A673 (cell line): Measurements from ENCODE around the gene TTC1. TPM values are rescaled to one million over a fixed set of nuclear protein-coding genes. Genes with fewer than 3 reads are reported as not detected.

Source experiments
- BruUV-seq: library from RNA; stranded (reverse); fragments of 400-500 nt; replicated peaks from 2 replicates; lab custom pipeline; 2021; lab: Mats Ljungman, UMichigan
- CTCF ChIA-PET: fragments of 300-600 bp; sonication (Branson Sonifier 250); formaldehyde crosslinking; loops from one replicate; lab custom pipeline; 2022; ENCODE audit warnings: antibody characterized with exemption; lab: Charles Lee
- POLR2A ChIA-PET: fragments of 300-600 bp; sonication (Branson Sonifier 250); formaldehyde crosslinking; loops from one replicate; lab custom pipeline; 2022; ENCODE audit warnings: antibody characterized with exemption; ENCODE audit not compliant: low non-redundant PET; lab: Charles Lee
- DNase-seq: peaks from one replicate; pipeline ENCODE4 v3.0.0-alpha.2; 2015; ENCODE audit warnings: low spot score
- H3K27ac ChIP-seq: fragments of 200-600 bp; sonication (generic); 2 replicates; pipeline ENCODE4 v1.5.1; 2016; ENCODE audit warnings: mixed run types, low read depth, mild to moderate bottlenecking, mixed read lengths, antibody characterized with exemption, low read length; ENCODE audit not compliant: poor library complexity, severe bottlenecking
- H3K27me3 ChIP-seq: fragments of 200-600 bp; sonication (generic); replicated peaks from 2 replicates; pipeline ENCODE4 v1.6.1; 2017; ENCODE audit warnings: mixed run types, low read depth, mild to moderate bottlenecking, mixed read lengths, antibody characterized with exemption, low read length; ENCODE audit not compliant: insufficient read depth, poor library complexity
- H3K36me3 ChIP-seq: fragments of 200-600 bp; sonication (generic); 2 replicates; pipeline ENCODE4 v1.6.1; 2016; ENCODE audit warnings: mixed run types, mild to moderate bottlenecking, mixed read lengths, antibody characterized with exemption, low read length; ENCODE audit not compliant: insufficient read depth, poor library complexity, severe bottlenecking
- H3K4me1 ChIP-seq: fragments of 200-600 bp; sonication (generic); 2 replicates; pipeline ENCODE4 v1.6.1; 2017; ENCODE audit warnings: mixed run types, mild to moderate bottlenecking, mixed read lengths, antibody characterized with exemption, low read length; ENCODE audit not compliant: insufficient read depth, poor library complexity, severe bottlenecking
- H3K4me3 ChIP-seq: fragments of 200-600 bp; sonication (generic); 2 replicates; pipeline ENCODE4 v1.5.1; 2016; ENCODE audit warnings: low read depth, mixed run types, mild to moderate bottlenecking, mixed read lengths, low read length; ENCODE audit not compliant: poor library complexity, severe bottlenecking
- H3K9me3 ChIP-seq: fragments of 200-600 bp; sonication (generic); 2 replicates; pipeline ENCODE4 v1.6.1; 2016; ENCODE audit warnings: mixed run types, low read depth, mild to moderate bottlenecking, mixed read lengths, antibody characterized with exemption, low read length; ENCODE audit not compliant: poor library complexity, severe bottlenecking
- EZH2 ChIP-seq: fragments of 200-600 bp; sonication (generic); IDR thresholded peaks from 2 replicates; pipeline ENCODE4 v1.6.1; 2017; ENCODE audit warnings: borderline replicate concordance, low read depth, mild to moderate bottlenecking, mixed read lengths, antibody characterized with exemption, low read length; ENCODE audit not compliant: poor library complexity, severe bottlenecking
- intact Hi-C: fragments of 100-400 bp; cut with micrococcal nuclease; formaldehyde crosslinking; loops from one replicate; pipeline ENCODE4 v1.10.0; 2022; ENCODE audit not compliant: unreplicated experiment
- total RNA-seq: library from RNA; stranded (reverse); gene quantifications from 2 replicates; pipeline ENCODE4 v1.2.3, GENCODE V29; 2021
- TF ChIP-seq, protein P1 (sequence below): fragments of 300-800, 200-600 bp; sonication (generic); conservative IDR thresholded peaks from 2 replicates; pipeline ENCODE4 v1.5.1; 2017; ENCODE audit warnings: low read depth, mild to moderate bottlenecking, antibody characterized with exemption, low read length, moderate library complexity, mixed read lengths

Gene TTC1
- total RNA-seq, 1 experiment from 2014 or later, result 66.5 TPM

DNA sequence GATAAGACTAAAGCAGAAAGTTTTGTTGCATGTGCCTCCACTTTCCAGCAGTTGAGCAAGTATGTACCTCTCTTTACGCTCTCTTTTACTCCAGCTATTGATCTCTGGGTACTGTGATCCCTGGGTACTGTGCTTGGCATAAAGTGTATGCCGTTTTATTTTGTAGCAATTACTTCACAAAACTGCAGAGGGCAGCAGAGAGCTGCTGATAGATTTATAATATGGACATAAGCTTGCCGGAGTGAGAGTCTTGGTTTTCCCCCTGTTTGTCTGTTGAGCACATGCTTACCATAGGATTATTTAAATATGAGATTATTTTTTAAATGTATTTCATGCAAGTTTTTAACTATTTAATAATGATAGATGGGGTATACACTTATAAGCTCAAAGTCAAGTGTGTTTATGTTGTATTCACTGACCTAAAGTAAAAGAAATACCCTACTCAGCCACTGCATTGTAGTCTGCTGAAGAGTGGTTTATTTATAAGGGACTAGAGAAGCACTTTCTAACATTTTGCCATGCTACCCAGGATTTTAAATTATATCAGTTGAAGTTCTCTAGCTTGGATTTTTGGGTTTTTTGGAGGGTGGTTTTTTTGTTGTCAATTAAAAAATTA lies 13.0 kb downstream of the TTC1 start:
- ChIA-PET POLR2A (interaction anchor here (0.7 kb wide), 2 partner anchors 354 to 373 kb away, joined by 3 read pairs; no protein-coding TSS in a partner anchor), CTCF (interaction anchor here (0.6 to 1.7 kb wide), 9 partner anchors 8 to 417 kb away, joined by 3 to 22 read pairs (median 3); partner anchors contain the start of genes PWWP2A and TTC1)
- H3K27ac ChIP-seq, result no peak overlapping the region
- H3K4me1 ChIP-seq, result peaks cover 31% of the 10 kb centered on the region
- TF ChIP-seq EZH2, result no peak
- TF ChIP-seq, protein P1, sequence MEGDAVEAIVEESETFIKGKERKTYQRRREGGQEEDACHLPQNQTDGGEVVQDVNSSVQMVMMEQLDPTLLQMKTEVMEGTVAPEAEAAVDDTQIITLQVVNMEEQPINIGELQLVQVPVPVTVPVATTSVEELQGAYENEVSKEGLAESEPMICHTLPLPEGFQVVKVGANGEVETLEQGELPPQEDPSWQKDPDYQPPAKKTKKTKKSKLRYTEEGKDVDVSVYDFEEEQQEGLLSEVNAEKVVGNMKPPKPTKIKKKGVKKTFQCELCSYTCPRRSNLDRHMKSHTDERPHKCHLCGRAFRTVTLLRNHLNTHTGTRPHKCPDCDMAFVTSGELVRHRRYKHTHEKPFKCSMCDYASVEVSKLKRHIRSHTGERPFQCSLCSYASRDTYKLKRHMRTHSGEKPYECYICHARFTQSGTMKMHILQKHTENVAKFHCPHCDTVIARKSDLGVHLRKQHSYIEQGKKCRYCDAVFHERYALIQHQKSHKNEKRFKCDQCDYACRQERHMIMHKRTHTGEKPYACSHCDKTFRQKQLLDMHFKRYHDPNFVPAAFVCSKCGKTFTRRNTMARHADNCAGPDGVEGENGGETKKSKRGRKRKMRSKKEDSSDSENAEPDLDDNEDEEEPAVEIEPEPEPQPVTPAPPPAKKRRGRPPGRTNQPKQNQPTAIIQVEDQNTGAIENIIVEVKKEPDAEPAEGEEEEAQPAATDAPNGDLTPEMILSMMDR, result peak; percentile 75
- no peak overlapping the region for H3K4me3 ChIP-seq
- peaks cover 5% of the 10 kb centered on the region for H3K36me3 ChIP-seq
- intact Hi-C loops, result loop anchor here (1.0 to 5.0 kb wide), 2 partner anchors 323 to 370 kb away; no protein-coding TSS in a partner anchor
- peak; percentile 74 for DNase-seq
- H3K9me3 ChIP-seq, result no peaks in the 10 kb centered on the region
- no peaks in the 10 kb centered on the region for H3K27me3 ChIP-seq
- BruUV-seq, result no TSS peak

DNA sequence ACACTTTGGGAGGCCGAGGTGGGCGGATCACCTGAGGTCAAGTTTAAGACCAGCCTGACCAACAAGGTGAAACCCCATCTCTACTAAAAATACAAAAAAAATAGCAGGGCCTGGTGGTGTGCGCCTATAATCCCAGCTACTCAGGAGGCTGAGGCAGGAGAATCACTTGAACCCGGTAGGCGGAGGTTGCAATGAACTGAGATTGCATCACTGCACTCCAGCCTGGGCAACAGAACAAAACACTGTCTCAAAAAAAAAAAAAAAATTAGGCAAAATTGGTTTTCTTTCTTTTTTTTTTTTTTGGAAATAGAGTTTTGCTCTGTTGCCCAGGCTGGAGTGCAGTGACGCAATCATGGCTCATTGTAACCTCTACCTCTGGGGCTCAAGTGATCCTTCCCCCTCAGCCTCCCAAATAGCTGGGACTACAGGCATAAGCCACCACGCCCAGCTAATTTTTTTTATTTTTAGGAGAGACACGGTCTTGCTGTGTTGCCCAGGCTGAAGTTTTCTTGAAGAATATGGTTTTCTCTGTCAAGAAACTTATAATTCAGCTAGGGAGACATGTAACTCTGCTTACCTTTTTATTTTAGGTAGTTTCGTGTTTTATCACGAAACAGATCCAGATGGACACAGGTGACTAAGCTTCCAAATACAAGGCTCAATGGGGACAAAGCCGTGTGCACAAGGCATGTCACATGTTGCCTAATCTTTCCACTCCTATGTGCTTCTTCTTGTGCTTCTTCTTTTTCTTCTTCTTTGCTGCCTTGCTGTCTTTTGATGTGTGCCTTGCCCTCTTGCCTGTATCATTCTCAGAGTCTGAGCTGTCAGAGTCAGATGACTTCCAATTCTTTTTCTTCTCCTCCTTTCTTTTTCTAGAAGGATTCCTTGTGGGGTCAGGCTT lies 14.3 kb downstream of the TTC1 start:
- peaks cover 18% of the 10 kb centered on the region for H3K4me1 ChIP-seq
- H3K9me3 ChIP-seq, result no peaks in the 10 kb centered on the region
- DNase-seq, result no peak
- ChIA-PET CTCF (interaction anchor here (0.7 kb wide), 1 partner anchor 414 kb away, joined by 6 read pairs; no protein-coding TSS in a partner anchor), POLR2A (no interaction called here)
- intact Hi-C loops, result loop anchor here (5.0 kb wide), 1 partner anchor 369 kb away; no protein-coding TSS in a partner anchor
- no peak overlapping the region for H3K4me3 ChIP-seq
- no peaks in the 10 kb centered on the region for H3K27me3 ChIP-seq
- no peaks in the 10 kb centered on the region for H3K36me3 ChIP-seq
- H3K27ac ChIP-seq, result no peak overlapping the region
- BruUV-seq, result no TSS peak
- TF ChIP-seq, protein P1, result no peak
- TF ChIP-seq EZH2, result no peak

DNA sequence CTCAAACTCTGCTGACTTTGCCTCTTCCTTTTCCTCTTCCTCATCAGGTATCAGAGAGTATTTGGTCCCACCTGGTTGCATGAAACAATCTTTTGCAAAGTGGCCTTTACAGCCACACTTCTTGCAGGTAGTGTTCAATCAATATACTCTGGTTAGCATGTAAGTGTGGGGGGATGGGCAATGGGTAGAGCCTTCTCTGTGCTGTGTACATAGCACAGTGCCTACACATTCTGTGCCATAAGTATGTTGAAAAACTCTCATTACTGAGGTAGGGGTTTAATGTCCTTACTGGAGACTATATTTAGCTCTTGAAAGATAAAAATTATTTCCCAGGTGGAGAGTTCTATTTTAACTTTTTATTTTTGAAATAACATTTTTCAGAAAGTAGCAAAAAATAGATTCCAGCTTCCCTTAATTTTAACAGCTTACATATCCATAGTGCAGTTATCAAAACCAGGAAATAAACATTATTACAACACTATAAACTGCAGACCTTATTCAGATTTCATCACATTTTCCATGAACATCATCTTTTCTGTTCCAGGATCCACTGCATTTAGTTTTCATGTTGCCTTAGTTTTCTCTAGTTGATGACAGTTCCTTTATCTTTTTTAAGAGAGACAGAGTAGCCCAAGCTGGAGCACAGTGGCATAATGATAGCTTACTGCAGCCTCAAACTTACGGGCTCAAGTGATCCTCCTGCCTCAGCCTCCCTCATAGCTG lies 15.1 kb downstream of the TTC1 start:
- BruUV-seq, result no TSS peak
- no peak overlapping the region for H3K27ac ChIP-seq
- ChIA-PET POLR2A (no interaction called here), CTCF (no interaction called here)
- TF ChIP-seq EZH2, result no peak
- TF ChIP-seq, protein P1, result no peak
- no peak overlapping the region for H3K4me3 ChIP-seq
- intact Hi-C loops, result loop anchor here (5.0 kb wide), 1 partner anchor 368 kb away; no protein-coding TSS in a partner anchor
- no peak for DNase-seq
- peaks cover 10% of the 10 kb centered on the region for H3K4me1 ChIP-seq
- no peaks in the 10 kb centered on the region for H3K27me3 ChIP-seq
- no peaks in the 10 kb centered on the region for H3K9me3 ChIP-seq
- H3K36me3 ChIP-seq, result peaks cover 7% of the 10 kb centered on the region
